Amniotic epithelial cell (primary cell): ENCODE results near the gene ZNF8.
"Not testable (repeated sequence)": the region's sequence is repeated elsewhere in the genome, so short reads cannot be mapped to it uniquely, and the experiment has no call there.

Experiments
- DNase-seq: peaks from one replicate; pipeline ENCODE4 v3.0.0-alpha.2; 2010; ENCODE audit warnings: low read depth

The ZNF8 gene

DNA sequence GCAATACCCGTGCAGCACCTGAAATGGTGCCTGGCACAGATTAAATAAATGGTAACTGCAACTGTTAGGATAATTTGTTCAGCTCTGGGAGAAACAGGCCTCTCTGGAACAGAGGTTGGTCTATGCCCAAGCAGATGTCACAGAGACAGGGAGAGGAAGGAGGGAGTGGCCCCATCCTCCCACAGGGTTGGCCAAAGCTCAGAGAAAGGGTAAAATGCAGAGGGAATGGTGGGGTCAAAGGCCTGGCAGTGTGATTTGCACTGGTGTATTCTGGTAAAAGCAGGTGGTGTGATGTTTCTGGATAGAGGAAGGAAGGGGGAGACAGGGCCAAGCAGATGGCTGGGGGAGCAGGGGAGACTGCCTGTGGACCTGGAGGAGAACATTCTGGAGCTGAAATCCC lies 57.5 kb downstream of the ZNF8 start:
- DNase-seq, result no peak

GRCh38 chr19:58336820-58337219 lies 58.1 kb downstream of the ZNF8 start:
- no peak for DNase-seq

DNA sequence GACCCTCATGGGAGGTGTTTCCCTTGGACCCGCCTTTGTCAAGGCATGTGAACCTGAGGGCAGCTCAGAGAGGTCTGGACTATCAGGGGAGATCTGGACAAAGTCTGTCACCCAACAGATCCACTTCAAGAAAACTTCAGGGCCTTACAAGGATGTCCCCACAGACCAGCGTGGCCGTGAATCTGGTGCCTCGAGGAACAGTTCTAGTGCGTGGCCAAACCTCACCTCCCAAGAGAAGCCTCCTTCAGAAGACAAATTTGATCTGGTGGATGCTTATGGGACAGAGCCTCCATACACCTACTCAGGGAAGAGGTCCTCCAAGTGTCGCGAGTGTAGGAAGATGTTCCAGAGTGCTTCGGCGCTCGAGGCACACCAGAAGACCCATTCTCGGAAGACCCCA lies 59.6 kb downstream of the ZNF8 start:
- no peak for DNase-seq

DNA sequence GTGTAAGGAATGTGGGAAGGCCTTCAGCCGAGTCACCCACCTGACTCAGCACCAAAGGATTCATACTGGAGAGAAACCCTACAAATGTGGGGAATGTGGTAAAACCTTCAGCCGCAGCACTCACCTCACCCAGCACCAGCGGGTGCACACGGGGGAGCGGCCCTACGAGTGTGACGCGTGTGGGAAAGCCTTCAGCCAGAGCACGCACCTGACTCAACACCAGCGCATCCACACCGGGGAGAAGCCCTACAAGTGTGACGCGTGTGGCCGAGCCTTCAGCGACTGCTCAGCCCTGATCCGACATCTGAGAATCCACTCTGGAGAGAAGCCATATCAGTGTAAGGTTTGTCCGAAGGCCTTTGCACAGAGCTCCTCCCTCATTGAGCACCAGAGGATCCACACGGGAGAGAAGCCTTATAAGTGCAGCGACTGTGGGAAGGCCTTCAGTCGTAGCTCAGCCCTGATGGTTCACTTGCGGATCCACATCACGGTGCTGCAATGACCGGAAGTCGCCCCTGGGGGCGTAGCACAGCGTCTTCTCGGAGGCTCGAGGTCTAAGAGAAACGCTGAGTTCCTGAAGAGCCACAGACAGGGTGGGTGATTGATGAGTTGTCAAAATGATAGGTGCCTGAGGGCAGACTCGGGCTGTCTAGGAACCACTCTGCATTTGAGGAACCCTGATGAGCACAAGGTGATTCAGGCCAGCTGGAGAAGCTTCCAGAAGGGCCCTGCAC lies 60.2 kb downstream of the ZNF8 start:
- DNase-seq, result no peak

- DNase-seq, result no peak
Observed at GRCh38 chr19:58345558-58345957, 66.8 kb downstream of the ZNF8 start.

DNA sequence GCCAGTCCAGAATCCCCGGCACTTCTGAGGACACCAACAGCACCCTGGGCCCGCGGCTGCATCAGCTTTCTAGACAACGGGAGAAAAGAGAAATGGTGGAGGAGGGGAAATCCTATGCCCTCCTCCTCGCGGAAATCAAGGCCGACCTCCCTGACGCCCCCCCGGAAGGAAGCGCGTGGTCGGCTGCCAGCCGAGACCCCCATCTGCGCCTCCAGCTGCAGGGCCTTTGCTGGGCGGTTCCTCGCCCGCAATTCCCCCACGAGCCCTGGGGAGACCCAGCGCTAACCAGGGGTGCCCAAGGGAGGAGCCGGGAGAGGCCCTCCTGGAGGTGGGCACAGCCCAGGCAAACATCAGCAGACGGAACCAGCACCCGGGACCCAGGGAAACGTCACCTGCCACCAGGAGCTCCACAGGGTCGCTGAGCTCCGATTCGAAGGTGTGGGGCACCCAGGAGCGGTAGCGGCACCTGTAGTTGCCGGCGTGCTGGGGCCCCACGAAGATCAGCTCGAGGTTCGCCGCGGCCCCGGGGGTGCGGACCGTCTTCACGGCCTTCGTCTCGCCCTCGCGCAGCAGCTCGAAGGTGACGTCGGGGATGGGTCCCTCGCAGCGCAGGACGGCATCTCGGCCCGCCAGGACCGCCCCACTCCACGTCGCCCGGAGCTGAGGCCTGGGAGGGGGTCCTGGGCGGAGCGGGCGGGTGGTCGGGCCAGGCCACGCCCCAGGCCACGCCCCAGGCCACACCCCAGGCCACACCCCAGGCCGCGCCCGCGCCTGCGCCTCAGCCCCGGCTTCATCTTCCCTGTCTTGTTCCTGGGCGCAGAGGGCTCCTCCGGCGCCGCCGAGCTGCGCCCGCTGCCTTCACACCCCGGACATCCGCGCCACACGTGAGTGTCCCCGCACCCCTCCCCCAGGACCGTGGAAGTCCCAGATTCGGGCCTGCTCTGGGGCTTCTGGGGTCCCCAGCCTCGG lies 68.5 kb downstream of the ZNF8 start:
- DNase-seq, result peak; percentile 36

DNA sequence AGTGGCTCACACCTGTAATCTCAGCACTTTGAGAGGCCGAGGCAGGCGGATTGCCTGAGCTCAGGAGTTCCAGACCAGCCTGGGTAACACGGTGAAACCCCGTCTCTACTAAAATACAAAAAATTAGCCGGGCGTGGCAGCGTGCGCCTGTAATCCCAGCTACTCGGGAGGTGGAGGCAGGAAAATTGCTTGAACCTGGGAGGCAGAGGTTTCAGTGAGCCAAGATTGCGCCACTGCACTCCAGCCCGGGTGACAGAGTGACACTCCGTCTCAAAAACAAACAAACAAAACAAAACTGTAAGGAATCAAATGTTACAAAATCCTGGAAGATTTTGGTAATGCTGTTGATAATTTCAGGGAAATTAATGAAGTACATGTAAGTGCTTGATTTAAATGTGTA lies 69.3 kb downstream of the ZNF8 start:
- DNase-seq, result not testable (repeated sequence)

GRCh38 chr19:58349590-58349989 lies 70.8 kb downstream of the ZNF8 start:
- no peak for DNase-seq

GRCh38 chr19:58350001-58350861 lies 71.5 kb downstream of the ZNF8 start:
- DNase-seq, result peak; percentile 13

DNA sequence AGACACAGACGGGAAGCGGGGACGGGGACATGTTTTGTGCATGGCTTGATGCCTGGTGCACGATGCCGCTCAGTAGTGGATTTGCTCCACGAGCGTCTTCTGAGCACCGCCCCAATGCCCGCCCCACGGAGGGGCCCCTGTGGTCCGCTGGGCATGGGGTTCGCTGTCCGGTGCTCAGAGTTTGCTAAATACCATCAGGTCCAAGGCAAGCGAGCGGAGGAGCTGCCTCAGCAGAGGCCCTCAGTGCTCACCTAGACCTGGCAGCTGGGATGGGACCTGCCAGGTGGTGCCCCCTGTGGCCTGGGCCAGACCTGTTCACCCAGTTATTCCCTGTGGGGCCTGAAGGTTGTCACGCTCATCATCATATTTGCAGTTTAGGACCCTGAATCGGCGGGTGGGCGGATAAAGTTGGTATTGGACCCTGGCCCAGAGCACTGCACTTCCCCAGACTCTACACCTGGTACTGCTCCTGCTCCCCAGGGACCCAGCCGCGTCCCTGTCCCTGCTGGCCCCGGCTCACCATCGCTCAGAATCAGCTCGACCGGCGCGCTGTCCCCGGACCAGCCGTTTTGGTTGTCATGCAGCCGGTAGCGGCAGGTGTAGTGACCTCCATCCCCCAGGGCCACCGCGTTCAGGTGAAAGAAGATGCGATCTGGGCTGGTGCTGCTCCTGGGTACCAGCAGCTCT lies 72.3 kb downstream of the ZNF8 start:
- DNase-seq, result no peak

DNA sequence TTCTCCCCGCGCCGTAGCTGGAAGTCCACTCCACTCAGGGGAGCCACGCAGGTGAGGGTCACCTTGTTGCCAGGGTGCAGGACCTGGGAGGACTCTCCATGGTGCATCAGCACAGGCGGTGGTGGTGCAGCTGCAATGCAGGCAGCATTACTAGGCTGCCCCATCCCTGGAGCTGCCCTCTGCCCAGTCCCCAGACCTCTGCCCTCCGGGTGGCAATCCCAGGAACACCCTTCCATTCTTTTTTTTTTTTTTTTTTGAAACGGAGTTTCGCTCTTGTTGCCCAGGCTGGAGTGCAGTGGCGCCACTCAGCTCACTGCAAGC lies 72.8 kb downstream of the ZNF8 start:
- no peak for DNase-seq

- DNase-seq, result no peak
Observed at GRCh38 chr19:58351990-58352755, 73.4 kb downstream of the ZNF8 start.
